ENCODE results near the gene CYBB. TPM values are rescaled to one million over a fixed set of nuclear protein-coding genes. Genes with fewer than 3 reads are reported as not detected.
A peak's percentile ranks its signal among the peaks of the same experiment; 100 is the strongest.

Gene CYBB
- total RNA-seq (43.7 TPM), polyA plus RNA-seq (ENCODE audit: insufficient read depth, low read depth, low replicate concordance) (3.5 TPM)
- long read RNA-seq, donor 1, full-length matches to known transcripts: 1 of 1 reads
- long read RNA-seq, donor 1, partial matches to known transcripts: 0 of 1 reads
- long read RNA-seq, donor 1, other reads (novel, unspliced or antisense): 0 of 1 reads
- long read RNA-seq, donor 2, full-length matches to known transcripts: 2 of 2 reads
- long read RNA-seq, donor 2, partial matches to known transcripts: 0 of 2 reads
- long read RNA-seq, donor 2, other reads (novel, unspliced or antisense): 0 of 2 reads
- long read RNA-seq, donor 3, full-length matches to known transcripts: 1 of 13 reads
- long read RNA-seq, donor 3, partial matches to known transcripts: 12 of 13 reads
- long read RNA-seq, donor 3, other reads (novel, unspliced or antisense): 0 of 13 reads
- long read RNA-seq, donor 4, full-length matches to known transcripts: 1 of 1 reads
- long read RNA-seq, donor 4, partial matches to known transcripts: 0 of 1 reads
- long read RNA-seq, donor 4, other reads (novel, unspliced or antisense): 0 of 1 reads
- long read RNA-seq, donor 5: 0 reads
- long read RNA-seq, donor 6, full-length matches to known transcripts: 3 of 3 reads
- long read RNA-seq, donor 6, partial matches to known transcripts: 0 of 3 reads
- long read RNA-seq, donor 6, other reads (novel, unspliced or antisense): 0 of 3 reads
- long read RNA-seq, donor 7, full-length matches to known transcripts: 2 of 5 reads
- long read RNA-seq, donor 7, partial matches to known transcripts: 3 of 5 reads
- long read RNA-seq, donor 7, other reads (novel, unspliced or antisense): 0 of 5 reads
- long read RNA-seq, donor 8: 0 reads
- long read RNA-seq, donor 9, full-length matches to known transcripts: 2 of 2 reads
- long read RNA-seq, donor 9, partial matches to known transcripts: 0 of 2 reads
- long read RNA-seq, donor 9, other reads (novel, unspliced or antisense): 0 of 2 reads
- long read RNA-seq, donor 10: 0 reads

DNA sequence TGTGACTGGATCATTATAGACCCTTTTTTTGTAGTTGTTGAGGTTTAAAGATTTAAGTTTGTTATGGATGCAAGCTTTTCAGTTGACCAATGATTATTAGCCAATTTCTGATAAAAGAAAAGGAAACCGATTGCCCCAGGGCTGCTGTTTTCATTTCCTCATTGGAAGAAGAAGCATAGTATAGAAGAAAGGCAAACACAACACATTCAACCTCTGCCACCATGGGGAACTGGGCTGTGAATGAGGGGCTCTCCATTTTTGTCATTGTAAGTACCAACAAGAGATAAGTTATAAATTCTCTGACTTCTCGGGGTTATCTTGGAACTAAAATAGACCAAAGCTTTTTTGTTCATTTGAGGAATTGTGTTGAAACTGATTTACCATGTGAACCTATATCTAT lies at the start of gene CYBB:
Gene CYBB (plus strand): TSS at position 203 of the 400 bp plus-strand sequence. CDS start 19 bp downstream, at position 222.
- Histone ChIP-seq H3K9ac (ENCODE audit: low read length in 3 of 3) (no peak within 1 kb of the TSS), H3K4me3 (ENCODE audit: low read length in 3 of 3) (no peak within 1 kb of the TSS), H3K36me3 (ENCODE audit: control insufficient read depth in 2 of 3, insufficient read depth in 3 of 3, low read length in 3 of 3) (no peaks in the 10 kb centered on the region), H3K27me3 (ENCODE audit: control insufficient read depth, insufficient read depth, low read length) (no peaks in the 10 kb centered on the region), H3K4me1 (ENCODE audit: control insufficient read depth in 2 of 3, insufficient read depth in 2 of 3, low read depth in 1 of 3, low read length in 3 of 3) (no peaks in the 10 kb centered on the region), H3K27ac (ENCODE audit: low read depth in 2 of 2, low read length in 2 of 2) (no peak within 1 kb of the TSS), H3K9me3 (ENCODE audit: control insufficient read depth in 2 of 3, insufficient read depth in 1 of 3, low read length in 3 of 3) (no peaks in the 10 kb centered on the region)
- TF ChIP-seq, protein P1, sequence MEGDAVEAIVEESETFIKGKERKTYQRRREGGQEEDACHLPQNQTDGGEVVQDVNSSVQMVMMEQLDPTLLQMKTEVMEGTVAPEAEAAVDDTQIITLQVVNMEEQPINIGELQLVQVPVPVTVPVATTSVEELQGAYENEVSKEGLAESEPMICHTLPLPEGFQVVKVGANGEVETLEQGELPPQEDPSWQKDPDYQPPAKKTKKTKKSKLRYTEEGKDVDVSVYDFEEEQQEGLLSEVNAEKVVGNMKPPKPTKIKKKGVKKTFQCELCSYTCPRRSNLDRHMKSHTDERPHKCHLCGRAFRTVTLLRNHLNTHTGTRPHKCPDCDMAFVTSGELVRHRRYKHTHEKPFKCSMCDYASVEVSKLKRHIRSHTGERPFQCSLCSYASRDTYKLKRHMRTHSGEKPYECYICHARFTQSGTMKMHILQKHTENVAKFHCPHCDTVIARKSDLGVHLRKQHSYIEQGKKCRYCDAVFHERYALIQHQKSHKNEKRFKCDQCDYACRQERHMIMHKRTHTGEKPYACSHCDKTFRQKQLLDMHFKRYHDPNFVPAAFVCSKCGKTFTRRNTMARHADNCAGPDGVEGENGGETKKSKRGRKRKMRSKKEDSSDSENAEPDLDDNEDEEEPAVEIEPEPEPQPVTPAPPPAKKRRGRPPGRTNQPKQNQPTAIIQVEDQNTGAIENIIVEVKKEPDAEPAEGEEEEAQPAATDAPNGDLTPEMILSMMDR (IDR thresholded peaks at IDR 0.05; ENCODE audit: borderline replicate concordance, extremely low read depth, insufficient read depth): no peak
- no peak for DNase-seq
- no peak for FAIRE-seq
- intact Hi-C loops (cut with DNase I): no loop called here

DNA sequence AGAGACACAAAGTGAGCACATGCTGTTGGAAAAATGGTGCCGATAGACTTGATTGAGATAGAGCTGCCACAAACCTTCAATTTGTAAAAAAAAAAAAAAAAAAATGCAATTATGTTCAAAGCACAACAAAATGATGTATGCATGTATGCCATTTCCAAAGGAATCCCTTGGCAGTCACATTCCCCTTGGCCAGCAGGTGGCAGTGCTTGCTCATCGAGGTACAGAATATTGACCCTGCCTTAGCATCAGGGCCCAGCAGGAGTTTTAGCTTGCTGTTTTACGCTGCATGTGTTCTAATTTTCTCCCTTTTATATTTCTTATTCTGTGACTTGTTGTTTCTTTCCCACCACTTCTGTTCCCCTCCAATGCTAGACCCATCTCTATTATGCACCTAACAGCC lies 34.5 kb upstream of the CYBB start:
- Histone ChIP-seq H3K4me1 (ENCODE audit: control insufficient read depth in 2 of 3, insufficient read depth in 2 of 3, low read depth in 1 of 3, low read length in 3 of 3) (no peaks in the 10 kb centered on the region), H3K9ac (ENCODE audit: low read length in 3 of 3) (no peak overlapping the region), H3K27me3 (ENCODE audit: control insufficient read depth, insufficient read depth, low read length) (no peaks in the 10 kb centered on the region), H3K36me3 (ENCODE audit: control insufficient read depth in 2 of 3, insufficient read depth in 3 of 3, low read length in 3 of 3) (no peaks in the 10 kb centered on the region), H3K9me3 (ENCODE audit: control insufficient read depth in 2 of 3, insufficient read depth in 1 of 3, low read length in 3 of 3) (no peaks in the 10 kb centered on the region), H3K4me3 (ENCODE audit: low read length in 3 of 3) (no peak overlapping the region), H3K27ac (ENCODE audit: low read depth in 2 of 2, low read length in 2 of 2) (no peak overlapping the region)
- TF ChIP-seq, protein P1 (IDR thresholded peaks at IDR 0.05; ENCODE audit: borderline replicate concordance, extremely low read depth, insufficient read depth): peak; percentile 83
- peak; percentile 60 to 83 (median 71) for DNase-seq
- intact Hi-C loops (cut with DNase I): no loop called here
- peak; percentile 98 for FAIRE-seq

DNA sequence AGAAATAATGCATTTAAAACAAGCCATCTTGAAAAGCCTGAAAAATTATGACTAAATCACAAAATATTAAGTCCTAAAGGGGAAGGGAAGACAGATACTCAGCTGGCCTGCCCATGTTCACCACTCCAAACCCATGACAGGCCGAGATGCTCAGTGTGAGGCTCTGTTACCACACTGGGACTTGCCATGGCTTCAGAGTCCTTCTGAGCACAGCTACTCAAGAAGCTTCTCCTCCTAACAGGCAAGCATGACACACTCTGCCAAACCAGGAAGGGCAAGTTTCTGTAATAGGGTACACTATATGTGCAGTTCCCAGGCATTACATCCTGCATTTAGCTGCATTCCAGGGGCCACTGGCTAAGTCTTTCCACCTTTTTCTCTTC lies 34.0 kb upstream of the CYBB start:
- intact Hi-C loops (cut with DNase I): no loop called here

More for the DNA sequence above, 34.0 kb upstream of the CYBB start:
- no peak for DNase-seq
- Histone ChIP-seq H3K9me3 (ENCODE audit: control insufficient read depth in 2 of 3, insufficient read depth in 1 of 3, low read length in 3 of 3) (no peaks in the 10 kb centered on the region), H3K27me3 (ENCODE audit: control insufficient read depth, insufficient read depth, low read length) (no peaks in the 10 kb centered on the region), H3K9ac (ENCODE audit: low read length in 3 of 3) (no peak overlapping the region), H3K4me1 (ENCODE audit: control insufficient read depth in 2 of 3, insufficient read depth in 2 of 3, low read depth in 1 of 3, low read length in 3 of 3) (no peaks in the 10 kb centered on the region), H3K27ac (ENCODE audit: low read depth in 2 of 2, low read length in 2 of 2) (no peak overlapping the region), H3K4me3 (ENCODE audit: low read length in 3 of 3) (no peak overlapping the region), H3K36me3 (ENCODE audit: control insufficient read depth in 2 of 3, insufficient read depth in 3 of 3, low read length in 3 of 3) (no peaks in the 10 kb centered on the region)
- no peak for FAIRE-seq
- TF ChIP-seq, protein P1 (IDR thresholded peaks at IDR 0.05; ENCODE audit: borderline replicate concordance, extremely low read depth, insufficient read depth): no peak

Data from kidney (tissue), 22 donors.